SKM-1 treated with dmso at 0.1 percent for 144 hours (cell line): ENCODE data around the gene TNRC6B.
A peak's percentile ranks its signal among the peaks of the same experiment; 100 is the strongest.
"Not testable (repeated sequence)": the region's sequence is repeated elsewhere in the genome, so short reads cannot be mapped to it uniquely, and the experiment has no call there.

Experiments used
- DNase-seq: peaks from one replicate; lab custom pipeline; 2025; ENCODE audit not compliant: unreplicated experiment; lab: John Stamatoyannopoulos, UW

Gene TNRC6B

DNA sequence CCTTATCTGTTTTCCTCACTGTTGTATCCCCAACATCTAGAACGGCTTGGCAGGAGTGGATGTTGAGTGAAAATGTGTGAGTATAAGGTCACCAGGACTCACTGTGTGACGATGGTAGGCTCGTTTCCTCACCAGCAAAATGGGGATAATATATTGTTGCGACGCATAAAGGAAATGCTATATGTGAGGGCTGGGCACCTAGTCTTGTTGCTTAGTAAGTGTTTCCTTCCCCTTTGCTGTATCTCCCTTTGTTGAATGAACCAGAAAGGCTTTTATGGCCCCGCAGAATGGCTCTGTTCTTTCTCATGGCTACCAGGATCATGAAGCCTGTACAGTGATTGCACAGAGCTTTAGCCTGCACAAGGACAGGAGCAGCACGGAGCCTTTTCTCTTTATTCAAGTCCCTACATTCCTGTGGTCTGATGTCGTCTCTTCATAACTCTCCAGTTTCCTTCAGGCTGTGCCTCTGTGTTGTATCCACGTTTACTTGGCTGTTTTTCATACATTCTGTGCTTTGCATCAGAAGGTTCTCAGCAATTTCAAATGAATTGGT, 5.4 kb downstream of the TNRC6B start:
- peak; percentile 70 for DNase-seq

DNA sequence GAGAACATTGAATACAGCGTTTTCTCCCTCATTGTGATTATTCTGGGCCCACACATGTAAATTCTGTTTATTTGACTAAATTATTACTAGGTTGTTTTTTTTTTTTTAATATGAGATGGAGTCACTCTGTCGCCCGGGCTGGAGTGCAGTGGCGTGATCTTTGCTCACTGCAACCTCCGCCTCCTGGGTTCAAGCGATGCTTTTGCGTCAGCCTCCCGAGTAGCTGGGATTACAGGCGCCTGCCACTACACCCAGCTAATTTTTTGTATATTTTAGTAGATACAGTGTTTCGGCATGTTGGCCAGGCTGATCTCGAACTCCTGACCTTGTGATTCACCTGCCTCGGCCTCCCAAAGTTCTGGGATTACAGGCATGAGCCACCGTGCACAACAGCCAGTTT, 5.9 kb downstream of the TNRC6B start:
- DNase-seq: not testable (repeated sequence)

DNA sequence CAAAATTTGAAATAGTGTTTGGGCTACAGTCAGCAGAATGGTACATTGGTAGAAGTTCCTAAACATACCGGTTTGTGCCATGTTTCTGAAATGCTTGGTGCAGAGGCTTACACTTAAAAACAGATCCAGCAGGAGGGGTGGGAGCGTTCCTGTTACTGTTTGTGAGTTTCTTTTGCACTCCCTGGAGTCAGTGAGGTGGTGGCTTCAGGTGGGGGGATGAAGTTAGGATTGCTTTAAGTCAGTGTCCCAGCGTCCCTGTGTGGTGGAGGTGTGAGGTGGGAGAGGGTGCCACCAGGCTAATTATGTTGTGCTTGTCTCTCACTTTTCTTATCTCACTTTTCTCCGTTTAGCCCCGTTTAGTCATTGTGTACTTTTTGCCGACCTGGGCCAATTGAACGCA, 9.7 kb downstream of the TNRC6B start:
- no peak for DNase-seq

DNA sequence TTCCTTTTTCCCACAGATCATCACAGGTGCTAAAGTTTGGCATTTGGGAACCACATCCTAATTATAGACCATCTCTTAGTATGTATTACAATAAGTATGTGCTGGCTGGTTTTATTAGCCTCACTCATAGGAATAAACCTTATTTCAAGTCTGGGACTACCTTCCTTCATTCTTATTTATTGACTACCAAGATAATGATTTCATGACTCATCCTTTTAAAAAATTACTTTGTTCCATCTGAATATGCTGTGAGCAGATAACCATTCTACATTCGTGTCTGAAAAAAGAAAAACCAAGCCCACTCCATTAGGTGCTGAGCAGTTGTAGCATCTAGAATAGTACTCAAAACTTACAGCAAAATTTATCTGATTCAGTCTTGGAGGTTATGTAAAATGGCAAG, 12.3 kb downstream of the TNRC6B start:
- no peak for DNase-seq

DNA sequence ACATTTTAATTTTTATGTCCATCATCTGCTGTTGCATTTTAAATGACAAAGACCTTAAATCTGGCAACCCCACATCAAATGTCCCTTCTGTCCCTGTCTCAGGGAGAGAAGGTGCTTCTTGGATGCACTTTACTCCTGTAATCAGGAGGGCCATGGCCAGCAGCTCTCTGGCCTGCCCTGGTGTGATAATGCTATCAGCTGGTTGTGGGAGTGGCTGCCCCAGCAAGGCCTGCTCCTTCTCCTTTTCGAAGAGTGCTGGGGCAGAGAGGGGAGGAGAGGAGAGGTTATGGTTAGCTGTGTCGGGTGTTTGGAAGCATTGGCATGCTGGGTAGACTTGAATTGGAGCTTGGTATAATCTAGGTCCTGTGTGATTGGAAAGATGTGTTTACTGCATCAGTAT, 12.8 kb downstream of the TNRC6B start:
- no peak for DNase-seq

DNA sequence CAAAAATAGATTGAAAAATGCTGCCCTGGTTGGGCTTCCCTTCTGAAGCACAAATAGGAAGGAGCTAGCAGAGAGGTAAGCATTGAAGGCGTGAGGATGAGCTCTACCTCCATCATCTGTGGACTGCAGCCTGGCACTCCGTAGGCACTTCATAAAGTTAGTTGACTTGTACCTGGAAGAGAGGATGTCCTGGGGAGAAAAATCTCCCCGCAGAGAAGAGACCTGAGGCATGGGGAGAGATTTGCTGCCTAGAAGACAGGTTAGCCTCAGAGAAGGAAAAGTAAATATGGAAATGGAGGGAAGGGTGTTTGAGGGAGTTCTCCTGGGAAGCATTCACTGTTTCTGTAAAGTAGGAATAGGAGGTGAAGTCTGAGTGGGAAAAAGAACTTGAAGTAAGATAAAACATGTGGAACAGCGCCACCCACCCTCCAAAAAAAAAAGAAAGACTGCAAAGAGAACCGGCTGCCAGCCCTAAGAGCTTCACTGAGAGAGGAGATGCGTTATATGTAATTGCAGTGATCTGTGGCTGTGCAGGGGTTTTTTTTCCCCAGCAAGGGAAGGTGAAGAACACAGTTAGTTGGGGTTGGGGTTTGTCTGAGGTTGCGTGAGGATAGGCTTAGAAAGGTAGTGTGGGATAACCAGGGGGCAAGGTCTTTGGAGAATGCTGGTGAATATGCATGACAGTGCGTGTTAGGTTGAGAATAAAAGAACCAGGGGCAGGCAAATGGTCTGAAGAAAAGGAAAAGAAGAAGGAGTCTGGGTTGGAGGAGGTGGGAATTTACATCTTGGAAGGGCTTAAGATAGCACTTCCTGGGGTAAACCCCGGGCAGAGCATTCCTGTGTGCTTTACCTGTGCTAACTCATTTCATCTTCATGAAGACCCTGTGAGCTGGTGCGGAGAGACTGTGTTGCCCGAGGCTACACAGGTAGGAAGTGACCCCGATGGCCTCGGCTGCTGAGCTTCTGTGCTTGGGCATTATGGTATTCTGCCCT, 16.0 kb downstream of the TNRC6B start:
- DNase-seq: no peak

DNA sequence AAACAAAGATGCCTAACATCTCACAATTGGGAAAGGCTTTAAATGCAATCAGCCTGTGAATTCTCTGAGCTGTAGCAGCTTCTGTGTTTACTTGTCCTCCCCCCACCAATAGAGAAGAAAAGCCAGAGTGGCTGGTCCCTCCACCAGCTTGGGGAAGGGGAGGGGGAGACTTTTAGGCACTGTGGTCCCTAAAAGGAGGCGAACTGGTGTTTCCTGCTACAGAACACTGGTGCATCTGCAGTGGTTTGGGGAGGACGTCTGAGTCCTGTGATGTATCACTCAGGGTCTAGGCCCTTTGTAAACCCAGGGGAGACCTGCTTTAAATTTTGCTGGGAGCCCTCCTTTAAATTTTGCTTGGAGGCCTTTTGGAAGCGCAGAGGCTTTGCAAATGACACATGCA, 16.9 kb downstream of the TNRC6B start:
- DNase-seq: no peak

DNA sequence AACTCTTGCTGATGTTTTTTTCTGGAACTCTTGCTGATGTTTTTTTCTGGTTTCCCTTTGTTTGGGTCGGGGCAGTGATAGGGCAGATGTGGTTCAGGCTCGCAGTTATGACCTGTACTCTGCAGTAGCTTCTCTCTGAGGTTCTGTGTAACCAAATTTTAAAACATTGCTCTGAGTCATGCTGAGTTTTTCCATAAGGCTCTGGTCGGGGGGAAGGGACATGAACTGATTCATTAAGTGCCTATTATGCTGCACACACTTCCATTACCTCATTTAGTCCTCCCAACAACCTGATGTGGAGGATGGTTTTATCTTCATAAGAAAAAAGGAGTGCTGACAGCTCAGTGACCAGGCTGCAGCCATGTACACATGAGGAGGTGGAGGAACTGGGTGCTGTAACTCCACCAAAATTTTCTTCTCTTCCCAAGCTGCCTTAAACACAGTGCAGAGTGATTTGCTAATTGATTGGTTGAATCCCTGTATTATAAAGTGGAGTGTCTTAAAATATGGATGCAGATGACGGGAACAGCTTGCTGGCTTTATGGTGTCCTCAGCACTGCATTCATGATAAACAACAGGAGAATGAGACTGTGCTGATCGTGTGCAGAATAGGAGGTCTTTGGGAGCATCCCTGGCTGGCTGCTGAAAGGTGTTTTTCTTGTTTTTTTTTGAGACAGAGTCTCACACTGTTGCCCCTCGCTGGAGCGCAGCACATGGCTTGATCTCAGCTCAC, 19.1 kb downstream of the TNRC6B start:
- DNase-seq: no peak

DNA sequence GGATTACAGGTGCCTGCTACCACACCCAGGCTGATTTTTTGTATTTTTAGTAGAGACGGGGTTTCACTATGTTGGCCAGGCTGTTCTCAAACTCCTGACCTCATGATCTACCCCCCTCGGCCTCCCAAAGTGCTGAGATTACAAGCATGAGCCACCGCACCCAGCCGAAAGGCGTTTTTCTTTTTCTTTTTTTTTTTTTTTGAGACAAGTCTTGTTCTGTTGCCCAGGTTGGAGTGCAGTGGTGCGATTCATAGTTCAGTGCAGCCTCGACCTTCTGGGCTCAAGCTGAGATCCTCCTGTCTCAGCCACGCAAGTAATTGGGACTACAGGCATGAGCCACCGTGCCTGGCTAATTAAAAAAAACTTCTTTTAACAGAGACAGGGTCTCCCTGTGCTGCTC, 19.7 kb downstream of the TNRC6B start:
- DNase-seq: not testable (repeated sequence)

DNA sequence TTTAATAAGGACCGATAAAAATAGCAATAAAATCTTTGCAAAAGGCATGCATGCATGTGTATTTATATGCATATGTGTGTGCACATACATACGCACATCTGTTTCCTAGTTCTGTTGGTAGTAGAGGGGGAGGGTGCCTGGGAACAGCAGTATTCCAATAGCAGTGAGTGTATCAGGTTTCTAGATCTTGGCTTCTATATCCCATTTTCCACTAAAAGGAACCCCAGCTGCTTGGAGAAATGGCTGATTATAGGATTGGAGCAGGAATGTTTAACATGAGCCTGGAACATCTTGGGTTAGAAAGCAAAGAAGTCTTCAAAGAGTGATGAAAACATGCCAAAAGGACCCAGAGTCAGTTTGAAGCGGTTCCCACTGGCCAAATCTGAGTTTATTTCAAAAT, 21.0 kb downstream of the TNRC6B start:
- DNase-seq: no peak

DNA sequence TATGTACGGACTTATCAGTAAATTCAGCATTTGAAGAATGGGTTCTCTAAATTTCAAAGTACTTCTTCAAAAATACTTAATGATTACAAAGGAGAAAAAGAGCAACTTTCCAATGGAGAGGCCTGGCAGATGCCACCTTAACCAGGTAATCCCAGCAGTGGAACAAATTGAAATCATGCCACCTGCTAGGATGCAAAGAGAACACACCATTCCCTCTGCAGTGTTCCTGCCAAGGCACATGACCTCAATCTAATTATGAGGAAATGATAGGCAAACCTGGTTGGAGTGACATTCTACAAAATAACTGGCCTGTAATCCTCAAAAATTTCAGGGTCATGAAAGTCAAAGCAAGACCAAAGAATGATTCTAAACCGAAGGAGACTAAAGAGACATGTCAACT, 21.5 kb downstream of the TNRC6B start:
- DNase-seq: no peak

DNA sequence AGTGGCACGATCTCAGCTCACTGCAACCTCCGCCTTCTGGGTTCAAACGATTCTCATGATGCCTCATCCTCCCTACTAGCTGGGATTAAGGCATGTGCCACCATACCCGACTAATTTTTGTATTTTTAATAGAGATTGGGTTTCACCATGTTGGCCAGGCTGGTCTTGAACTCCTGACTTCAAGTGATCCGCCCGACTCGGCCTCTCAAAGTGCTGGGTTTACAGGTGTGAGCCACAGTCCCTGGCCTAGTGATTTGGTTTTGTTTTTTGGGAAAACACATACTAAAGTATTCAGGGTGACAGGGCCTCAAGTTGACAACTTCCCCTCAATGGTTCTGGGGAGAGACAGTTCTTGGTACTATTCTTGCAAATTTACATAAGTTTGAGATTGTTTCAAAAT, 22.1 kb downstream of the TNRC6B start:
- no peak for DNase-seq

DNA sequence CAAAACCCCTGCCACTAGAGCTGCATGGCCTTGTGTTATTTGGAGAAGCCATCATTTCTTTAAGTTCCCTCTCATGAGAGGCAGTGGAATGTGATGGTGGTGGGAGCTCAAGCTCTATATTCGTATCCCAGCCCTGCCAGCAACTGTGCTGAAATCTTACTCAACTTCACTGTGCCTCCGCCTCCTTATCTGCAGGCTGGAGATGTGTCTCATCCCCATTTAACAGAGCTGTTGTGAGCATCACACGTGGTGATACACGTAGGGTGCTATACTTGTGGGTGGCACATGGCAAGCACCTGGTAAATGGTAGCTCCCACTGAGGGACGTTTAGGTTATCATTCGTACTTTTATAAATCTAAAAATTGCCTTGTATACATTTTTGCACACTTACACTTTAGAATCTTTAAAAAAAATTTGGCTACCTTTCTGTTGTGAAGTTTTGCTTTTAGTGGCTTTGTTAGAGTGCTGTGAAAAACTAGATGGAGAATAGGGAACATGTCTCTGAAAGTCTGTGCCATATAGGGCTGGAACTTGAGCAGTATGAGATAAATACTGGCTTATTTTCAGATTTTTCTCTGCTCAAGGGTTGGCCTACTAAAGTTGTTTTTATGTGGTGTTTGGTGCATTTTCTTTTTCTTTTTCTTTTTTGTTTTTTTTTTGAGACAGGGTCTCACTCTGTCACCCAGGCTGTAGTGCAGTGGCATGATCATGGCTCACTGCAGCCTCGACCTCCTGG, 23.2 kb downstream of the TNRC6B start:
- DNase-seq: no peak

DNA sequence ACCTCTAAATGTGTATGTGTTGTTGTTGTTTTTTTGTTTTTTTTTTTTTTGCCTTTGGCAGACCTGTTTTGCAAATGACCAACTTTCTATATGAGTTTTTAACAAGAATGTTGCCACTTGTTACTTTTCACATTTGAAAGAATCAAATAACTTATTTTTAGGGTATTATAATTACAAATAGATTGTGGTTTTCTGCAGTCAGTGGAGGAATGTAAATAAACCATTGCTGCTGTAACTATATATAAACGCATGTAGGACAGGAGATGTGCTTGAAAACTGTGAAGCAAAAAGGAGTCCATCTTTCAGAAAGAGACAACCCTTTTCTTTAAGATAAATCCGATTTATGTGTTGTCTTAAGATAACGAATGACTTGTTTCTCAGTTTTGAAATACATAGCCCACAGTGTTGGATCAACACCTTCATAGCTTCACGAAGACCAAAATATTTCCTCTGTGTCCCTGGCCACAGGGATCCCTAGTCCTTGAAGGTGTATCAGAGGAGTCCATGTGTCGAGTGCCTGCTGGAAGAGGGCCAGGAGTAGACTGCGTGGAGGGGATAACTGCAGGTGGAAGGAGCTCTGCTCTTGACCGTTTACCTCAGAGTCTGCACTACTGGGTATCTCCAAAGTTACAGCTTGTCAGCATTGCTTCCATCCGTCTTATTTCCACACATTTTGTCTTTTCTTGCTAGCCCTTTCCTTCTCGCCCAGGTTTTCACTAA, 24.7 kb downstream of the TNRC6B start:
- DNase-seq: no peak

DNA sequence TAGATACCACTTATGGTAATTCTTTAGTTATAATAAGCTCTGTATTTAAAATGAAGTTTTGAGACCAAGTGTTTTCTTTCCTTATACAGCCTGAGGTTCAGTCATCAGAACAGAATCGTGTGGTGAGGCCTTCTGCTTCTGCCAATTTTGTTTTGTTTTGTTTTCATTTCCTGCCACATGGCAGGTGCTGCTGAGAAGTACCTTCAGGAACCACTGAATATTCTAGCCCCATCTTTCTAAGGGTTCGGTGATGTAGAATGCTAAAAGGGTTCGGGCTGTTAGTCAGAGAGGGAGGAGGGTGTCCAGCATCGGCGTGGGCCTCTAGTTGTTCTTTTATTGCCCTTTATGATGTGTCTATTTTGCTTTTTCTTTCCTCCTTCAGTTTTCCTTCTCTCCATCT, 25.8 kb downstream of the TNRC6B start:
- no peak for DNase-seq

DNA sequence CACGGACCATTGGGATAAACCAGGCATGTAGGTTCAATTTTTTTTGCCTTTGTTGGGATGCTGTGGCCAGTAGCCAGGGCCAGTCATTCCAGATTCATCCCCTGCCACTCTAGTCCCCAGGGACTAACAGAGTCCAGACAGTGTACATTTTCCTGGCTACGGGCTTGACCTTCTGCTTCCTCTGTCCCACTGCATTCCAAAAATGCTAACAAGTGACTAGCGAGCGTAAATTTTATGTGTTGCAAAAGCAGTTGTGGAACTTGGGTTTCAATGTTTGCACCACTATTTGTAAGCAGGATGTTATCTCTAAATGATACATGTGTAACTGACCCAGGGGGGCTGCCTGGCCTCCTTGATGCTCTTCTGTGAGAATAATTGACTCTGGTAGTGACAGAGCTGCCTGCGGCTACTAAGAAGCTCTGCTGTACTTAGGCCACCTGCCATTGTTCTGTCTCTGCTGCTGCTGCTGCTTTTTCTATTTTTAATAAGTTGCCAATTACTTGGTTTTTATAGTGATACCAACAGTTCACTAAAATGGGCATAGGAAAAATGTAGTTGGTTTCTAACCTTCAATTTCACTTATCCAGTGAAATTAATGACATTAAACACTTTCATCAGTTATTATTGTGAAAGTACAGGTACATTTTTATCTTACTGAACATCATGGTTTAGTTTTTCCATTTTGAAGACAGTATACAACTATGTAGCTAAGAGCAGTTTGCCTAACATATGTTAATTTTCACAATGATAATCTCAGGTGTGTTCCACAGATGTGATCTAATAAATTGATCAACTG, 26.8 kb downstream of the TNRC6B start:
- no peak for DNase-seq

DNA sequence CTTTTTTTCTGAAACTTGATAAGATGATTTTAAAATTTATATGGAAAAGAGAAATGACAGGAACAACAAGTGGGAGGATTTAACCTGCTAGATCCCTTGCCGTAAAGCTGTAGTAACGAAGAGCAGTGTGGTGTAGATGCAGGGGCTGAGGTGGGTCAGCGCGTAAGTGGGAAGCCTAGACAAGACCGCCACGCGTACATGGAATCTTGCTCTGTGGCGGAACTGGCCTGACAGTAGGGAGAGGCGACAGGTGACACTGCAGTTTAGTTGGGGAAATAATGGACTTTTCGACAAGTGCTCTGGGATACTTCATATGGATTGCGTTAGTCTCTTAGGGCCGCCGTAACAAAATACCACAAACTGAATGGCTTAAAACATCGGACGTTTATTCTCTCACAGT, 28.8 kb downstream of the TNRC6B start:
- no peak for DNase-seq

DNA sequence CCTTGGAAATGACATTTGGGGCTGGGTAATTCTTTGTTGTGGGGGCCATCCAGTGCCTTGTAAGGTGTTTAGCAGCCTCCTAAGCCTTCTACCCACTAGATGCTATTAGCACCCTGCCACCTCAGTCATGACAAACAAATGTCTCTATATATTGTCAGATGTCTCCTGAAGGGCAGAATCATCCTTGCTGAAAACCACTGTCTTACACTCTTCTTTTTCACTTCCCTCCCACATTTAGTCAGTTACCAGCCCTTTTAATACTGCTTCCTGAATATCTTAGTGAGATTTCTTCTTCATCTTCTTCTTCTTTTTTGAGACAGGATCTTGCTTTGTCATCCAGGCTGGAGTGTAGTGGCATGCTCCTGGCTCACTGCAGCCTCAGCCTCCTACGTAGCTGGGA, 33.1 kb downstream of the TNRC6B start:
- peak; percentile 28 for DNase-seq

DNA sequence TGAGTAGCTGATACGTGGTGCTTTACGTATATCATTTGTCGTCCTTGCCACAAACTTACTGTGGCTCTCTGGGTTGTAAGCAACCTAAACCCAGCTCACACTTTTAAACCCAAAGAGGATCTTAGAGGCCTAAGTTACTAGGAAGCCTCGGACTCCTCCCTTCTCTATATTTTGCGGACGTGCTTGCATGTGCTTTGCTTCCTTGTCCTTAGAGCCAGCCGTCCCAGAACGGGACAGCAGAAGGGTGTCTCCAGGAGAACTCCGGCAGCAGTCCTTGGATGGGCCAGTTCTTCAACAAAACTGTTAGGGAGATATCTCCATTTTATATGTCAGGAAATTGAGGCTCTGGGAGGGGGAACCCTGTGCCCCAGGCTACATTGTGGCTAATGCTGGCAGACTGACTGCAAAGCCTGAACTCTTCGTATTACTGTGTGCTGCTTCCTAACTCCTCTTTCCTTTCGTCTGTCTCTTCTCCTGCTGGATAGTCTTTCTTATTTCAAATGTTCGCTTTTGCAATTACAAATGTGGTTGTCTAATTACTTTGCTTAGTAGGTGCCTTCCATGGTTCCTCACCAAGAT, 33.8 kb downstream of the TNRC6B start:
- no peak for DNase-seq
